Hematopoietic multipotent progenitor cell treated with erythropoietin and hydrocortisone succinate and interleukin-3 and kit ligand, for 6 days (in vitro differentiated cells): ENCODE data around the gene GALNT10.

Experiments used
- DNase-seq: peaks from one replicate; pipeline ENCODE4 v3.0.0-alpha.2; 2015

GALNT10 gene

GRCh38 chr5:154455585-154455984 is 265.1 kb downstream of the GALNT10 start:
- DNase-seq: no peak

DNA sequence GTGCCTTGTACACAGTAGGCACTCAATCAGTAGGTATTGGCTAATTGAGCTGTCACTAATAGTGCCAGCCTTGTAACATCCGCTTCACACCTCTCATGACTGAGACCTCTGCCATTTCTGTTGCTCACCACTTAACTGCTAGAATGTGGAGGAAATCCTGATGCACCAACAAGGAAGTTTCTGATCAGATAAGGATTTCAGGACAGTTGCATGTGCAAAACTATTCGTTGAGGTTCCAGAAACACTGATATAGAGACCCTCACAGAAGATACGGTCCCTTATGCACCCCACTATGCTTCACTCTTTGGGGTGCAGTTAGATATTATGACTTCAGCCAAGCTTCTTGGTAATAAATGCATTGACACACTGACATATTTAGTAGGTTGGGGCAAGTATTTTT is 266.0 kb downstream of the GALNT10 start:
- DNase-seq: no peak

- no peak for DNase-seq
These were observed 268.5 kb downstream of the GALNT10 start for GRCh38 chr5:154459015-154459414.

GRCh38 chr5:154460172-154460571 is 269.6 kb downstream of the GALNT10 start:
- DNase-seq: no peak

DNA sequence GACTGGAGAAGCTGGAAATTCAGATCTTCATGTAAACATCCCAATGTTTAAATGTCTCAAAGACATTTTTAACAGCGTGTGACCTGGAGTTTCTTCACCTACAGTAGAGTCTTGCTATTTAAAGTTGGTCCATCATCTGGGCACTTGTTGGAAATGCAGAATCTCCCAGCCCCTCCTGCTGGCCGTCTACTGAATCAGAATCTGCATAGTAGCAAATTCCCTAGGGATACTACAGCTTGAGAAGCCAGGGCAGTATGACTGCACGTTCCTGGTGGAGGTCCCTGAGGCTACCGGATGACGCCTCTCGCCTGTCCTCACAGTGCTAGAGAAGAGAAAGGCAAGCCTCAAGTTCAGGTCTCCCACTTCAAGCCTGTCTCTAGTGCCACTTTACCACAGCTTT is 271.0 kb downstream of the GALNT10 start:
- DNase-seq: no peak

DNA sequence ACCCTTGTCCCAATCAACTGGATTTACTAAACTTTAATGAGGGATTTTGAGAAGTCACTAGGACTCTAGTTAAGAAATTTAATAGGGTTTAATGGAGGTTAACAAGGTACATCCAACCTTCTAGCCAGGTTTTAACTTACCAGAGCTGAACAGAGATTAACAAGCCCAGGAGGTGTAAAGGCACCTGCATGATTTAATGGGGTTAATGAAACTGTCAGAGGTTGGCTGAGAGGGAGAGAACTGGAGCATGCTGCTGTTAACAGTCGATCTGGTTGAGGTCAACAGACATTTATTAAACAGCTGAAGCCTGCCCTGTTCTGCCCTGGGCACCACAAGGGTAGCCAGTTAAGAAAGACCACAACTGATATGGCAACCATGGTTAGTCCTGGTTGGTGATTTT is 273.9 kb downstream of the GALNT10 start:
- DNase-seq: no peak

GRCh38 chr5:154465169-154465568 is 274.6 kb downstream of the GALNT10 start:
- DNase-seq: no peak

DNA sequence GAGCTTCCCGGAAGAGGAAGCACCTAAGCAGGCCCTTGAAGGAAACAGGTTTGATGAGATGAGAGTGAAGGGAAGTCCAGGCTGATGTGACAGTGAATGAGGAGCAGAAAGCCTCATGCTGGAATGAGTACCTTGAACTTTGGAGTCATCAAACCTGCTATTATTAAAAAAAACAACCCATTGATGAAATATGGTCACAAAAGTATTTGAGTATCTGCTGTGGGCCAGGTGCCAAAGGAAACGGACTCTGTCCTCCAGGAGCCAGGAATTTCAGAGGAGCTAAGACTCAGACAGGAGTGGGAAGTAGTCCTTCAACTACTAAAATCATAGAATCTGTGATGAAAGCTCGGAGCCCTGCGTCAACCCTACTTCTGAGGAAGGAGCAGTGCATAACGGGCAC is 275.6 kb downstream of the GALNT10 start:
- no peak for DNase-seq

DNA sequence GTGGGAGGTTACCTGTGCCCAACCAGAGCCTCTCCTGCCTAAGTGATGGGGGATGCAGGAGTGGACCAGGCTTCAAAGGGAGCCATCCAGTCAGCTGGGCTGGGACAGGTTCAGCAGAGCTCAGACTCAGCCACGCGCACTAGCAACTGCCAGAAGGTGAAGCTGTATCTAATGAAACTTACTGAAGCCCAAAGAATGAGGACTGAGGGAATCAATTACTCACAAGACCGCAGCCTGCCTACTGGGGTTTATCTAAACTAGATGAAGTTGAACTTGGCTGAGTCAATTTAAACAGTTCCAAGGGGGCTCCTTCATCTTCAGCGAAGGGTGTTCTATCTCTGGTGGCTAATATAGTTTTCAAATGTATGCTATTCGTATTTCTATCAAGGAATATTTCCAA is 276.1 kb downstream of the GALNT10 start:
- no peak for DNase-seq

GRCh38 chr5:154467655-154468354 is 277.3 kb downstream of the GALNT10 start:
- DNase-seq: peak; percentile 86

- no peak for DNase-seq
These were observed 279.6 kb downstream of the GALNT10 start for GRCh38 chr5:154470137-154470536.
